HFF-Myc (cell line): ENCODE results near the gene TRPV3.

ENCODE experiments used
- DNase-seq: peaks from one replicate; pipeline ENCODE4 v3.0.0-alpha.2; 2011; ENCODE audit warnings: low read depth; ENCODE audit errors: extremely low read depth
- H3K4me3 ChIP-seq: replicated peaks from 2 replicates; pipeline ENCODE4 v1.5.1; 2011; ENCODE audit warnings: low read depth, mild to moderate bottlenecking, control low read depth, low read length
- TF ChIP-seq, protein P1 (sequence below): IDR thresholded peaks from 2 replicates; pipeline ENCODE4 v1.5.1; 2012; ENCODE audit warnings: mild to moderate bottlenecking, low read depth, low read length, control low read depth; ENCODE audit errors: missing control alignments

The TRPV3 gene

DNA sequence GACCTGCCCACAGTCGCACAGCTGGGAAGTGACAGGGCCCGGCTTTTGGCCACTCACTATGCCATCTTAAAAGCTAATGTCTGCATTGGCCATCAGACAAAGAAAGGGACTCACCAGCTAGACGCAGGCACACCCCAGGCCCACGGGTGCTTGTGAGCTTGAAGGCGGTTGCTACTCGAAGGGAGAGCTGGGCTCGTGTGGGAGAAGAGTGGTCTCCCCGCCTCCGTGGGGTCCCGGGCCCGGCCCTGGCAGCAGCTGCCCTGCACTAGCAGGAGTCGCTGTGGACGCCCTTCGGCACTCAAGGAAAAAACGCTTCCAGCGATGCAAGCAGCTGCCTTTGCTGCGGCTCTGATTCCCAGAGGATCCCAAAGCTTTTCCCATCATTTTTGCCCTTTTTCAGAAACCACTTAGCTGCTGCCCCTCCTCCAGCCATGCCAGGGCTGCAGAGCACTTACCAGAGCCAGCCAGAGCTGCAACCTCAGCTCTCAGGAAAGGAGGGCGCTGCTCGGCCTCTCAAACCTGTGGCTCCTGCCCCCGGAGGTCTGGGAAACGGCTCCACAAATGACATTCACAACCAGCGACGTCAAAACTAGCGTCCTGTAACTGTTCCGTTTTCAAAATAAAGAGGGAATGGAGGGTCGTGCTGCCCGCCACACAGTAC, 39.3 kb upstream of the TRPV3 start:
- DNase-seq: no peak
- TF ChIP-seq, protein P1, sequence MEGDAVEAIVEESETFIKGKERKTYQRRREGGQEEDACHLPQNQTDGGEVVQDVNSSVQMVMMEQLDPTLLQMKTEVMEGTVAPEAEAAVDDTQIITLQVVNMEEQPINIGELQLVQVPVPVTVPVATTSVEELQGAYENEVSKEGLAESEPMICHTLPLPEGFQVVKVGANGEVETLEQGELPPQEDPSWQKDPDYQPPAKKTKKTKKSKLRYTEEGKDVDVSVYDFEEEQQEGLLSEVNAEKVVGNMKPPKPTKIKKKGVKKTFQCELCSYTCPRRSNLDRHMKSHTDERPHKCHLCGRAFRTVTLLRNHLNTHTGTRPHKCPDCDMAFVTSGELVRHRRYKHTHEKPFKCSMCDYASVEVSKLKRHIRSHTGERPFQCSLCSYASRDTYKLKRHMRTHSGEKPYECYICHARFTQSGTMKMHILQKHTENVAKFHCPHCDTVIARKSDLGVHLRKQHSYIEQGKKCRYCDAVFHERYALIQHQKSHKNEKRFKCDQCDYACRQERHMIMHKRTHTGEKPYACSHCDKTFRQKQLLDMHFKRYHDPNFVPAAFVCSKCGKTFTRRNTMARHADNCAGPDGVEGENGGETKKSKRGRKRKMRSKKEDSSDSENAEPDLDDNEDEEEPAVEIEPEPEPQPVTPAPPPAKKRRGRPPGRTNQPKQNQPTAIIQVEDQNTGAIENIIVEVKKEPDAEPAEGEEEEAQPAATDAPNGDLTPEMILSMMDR: no peak
- H3K4me3 ChIP-seq: no peak overlapping the region

DNA sequence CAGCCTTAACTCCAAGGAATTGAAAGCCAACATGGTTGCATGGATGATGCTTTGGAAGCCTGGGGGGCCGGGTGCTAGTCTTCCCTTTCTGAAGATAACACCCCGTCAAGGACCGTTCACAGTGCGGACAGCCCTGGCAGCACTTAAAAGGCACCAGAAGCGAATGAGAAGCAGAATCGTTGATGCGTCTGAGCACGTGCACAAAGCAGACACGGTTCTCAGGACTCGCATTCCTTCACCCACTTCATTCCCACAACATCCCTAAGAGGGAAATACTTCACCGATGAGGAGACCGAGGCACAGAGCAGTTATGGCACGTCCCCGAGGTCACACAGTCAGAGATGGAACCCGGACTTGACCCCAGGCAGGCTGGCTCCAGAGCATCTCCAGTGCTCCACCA, 37.4 kb upstream of the TRPV3 start:
- no peak overlapping the region for H3K4me3 ChIP-seq
- TF ChIP-seq, protein P1: no peak
- DNase-seq: no peak

- TF ChIP-seq, protein P1: no peak
- DNase-seq: peak; percentile 43
- no peak overlapping the region for H3K4me3 ChIP-seq
Observed at GRCh38 chr17:3594051-3594800, 36.6 kb upstream of the TRPV3 start.

DNA sequence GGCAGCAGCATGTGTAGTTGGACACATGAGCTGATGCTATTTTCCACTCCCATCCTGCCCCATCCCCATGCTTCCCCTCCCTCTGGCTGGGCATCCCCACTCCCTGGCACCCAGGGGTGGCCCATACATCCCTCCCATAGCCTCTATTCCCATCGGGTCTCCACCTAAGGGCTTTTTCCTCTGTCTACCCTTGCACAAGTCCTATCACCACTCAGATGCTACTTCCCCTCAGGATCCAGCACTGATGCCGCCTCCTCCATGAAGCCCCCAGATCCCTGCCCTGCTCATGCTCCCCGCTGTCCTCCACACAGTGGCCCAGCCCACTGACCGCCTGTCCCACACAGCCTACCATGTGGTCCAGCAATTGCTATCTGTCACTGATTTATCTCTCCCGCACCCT, 35.8 kb upstream of the TRPV3 start:
- no peak for DNase-seq

DNA sequence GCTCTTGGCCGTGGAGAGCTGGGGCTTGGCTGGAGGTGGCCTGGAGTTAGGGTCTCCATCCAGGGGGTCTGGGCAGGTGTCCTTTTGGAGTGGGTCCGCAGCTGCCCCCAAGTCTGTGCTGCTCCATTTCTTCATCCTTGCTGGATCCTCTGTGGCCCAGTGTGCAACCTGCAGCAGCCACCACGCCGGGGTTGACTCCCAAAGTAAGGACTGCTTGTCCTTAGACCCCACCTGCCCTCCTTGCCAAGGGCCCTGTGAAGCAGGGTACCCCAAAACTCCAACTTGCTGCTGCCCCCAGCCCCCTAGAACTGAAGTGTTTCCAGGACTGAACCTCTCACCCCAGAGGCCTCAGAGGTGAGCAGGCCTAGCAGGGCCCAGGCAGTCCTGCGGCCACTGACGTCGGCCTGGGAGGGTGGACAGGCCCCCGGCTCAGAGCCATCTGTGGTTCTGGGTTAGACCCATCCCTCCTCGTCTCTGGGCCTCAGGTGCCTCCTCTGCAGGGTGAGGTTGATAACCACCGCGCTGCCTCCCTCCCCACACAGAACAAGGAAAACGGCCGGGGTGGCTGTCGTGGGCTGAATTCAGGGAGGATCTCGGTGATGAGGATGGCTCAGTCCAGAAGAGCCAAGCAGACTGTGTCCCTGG, 34.7 kb upstream of the TRPV3 start:
- no peak for DNase-seq
- no peak overlapping the region for H3K4me3 ChIP-seq
- TF ChIP-seq, protein P1: no peak

More for the DNA sequence above, 35.8 kb upstream of the TRPV3 start:
- TF ChIP-seq, protein P1: no peak
- no peak overlapping the region for H3K4me3 ChIP-seq

DNA sequence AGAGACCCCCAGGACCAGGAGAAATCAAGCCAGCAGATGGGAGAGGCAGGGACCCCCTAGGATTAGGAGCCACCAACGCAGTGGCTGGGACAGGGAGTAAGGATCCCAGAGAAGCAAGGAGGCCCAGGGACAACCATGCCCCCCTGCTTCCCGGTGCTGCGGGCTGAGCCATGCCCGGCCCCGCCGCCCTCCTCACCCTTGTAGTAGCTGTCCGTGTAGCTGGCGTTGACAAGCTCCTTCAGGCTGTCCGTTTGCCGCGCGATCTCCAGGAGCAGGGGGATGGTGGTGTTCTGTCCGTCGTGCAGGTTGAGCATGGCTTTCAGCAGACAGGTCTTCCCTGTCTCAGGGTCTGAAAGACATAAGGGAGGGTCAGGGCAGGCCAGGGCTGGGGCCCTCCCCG, 33.2 kb upstream of the TRPV3 start:
- DNase-seq: no peak
- H3K4me3 ChIP-seq: no peak overlapping the region
- TF ChIP-seq, protein P1: no peak
